H9 (cell line): ENCODE measurements around the gene SPSB2. TPM values are rescaled to one million over a fixed set of nuclear protein-coding genes. Genes with fewer than 3 reads are reported as not detected.

Source experiments
- DNase-seq: peaks from one replicate; pipeline ENCODE4 v3.0.0-alpha.2; 2017
- H2AFZ ChIP-seq: one replicate; pipeline ENCODE4 v1.6.1; 2013; ENCODE audit warnings: mild to moderate bottlenecking, low read length, control low read depth, moderate library complexity
- H2AK5ac ChIP-seq: 2 replicates; pipeline ENCODE4 v1.6.1; 2013; ENCODE audit warnings: low read length, control low read depth, mixed read lengths; ENCODE audit not compliant: insufficient read length
- H2BK120ac ChIP-seq: one replicate; pipeline ENCODE4 v1.6.1; 2013; ENCODE audit warnings: low read depth, mild to moderate bottlenecking, low read length, control low read depth, inconsistent platforms; ENCODE audit not compliant: poor library complexity, severe bottlenecking
- H2BK12ac ChIP-seq: 2 replicates; pipeline ENCODE4 v1.6.1; 2013; ENCODE audit warnings: low read length, control low read depth, mixed read lengths, low read depth; ENCODE audit not compliant: insufficient read length
- H2BK15ac ChIP-seq: 2 replicates; pipeline ENCODE4 v1.6.1; 2013; ENCODE audit warnings: low read depth, low read length, control low read depth
- H2BK20ac ChIP-seq: one replicate; pipeline ENCODE4 v1.6.1; 2013; ENCODE audit warnings: low read depth, mild to moderate bottlenecking, low read length, control low read depth, inconsistent platforms; ENCODE audit not compliant: poor library complexity, severe bottlenecking
- H2BK5ac ChIP-seq: 2 replicates; pipeline ENCODE4 v1.6.1; 2013; ENCODE audit warnings: low read length, control low read depth, mixed read lengths; ENCODE audit not compliant: insufficient read length
- H3K14ac ChIP-seq: 2 replicates; pipeline ENCODE4 v1.6.1; 2013; ENCODE audit warnings: low read length, control low read depth; ENCODE audit not compliant: insufficient read depth
- H3K18ac ChIP-seq: 2 replicates; pipeline ENCODE4 v1.6.1; 2013; ENCODE audit warnings: low read depth, mild to moderate bottlenecking, mixed read lengths, low read length, control low read depth; ENCODE audit not compliant: insufficient read length
- H3K23ac ChIP-seq: 2 replicates; pipeline ENCODE4 v1.6.1; 2013; ENCODE audit warnings: low read length, control low read depth, mixed read lengths, low read depth; ENCODE audit not compliant: insufficient read length
- H3K23me2 ChIP-seq: 2 replicates; pipeline ENCODE4 v1.6.1; 2013; ENCODE audit warnings: low read depth, mild to moderate bottlenecking, mixed read lengths, low read length, control low read depth; ENCODE audit not compliant: insufficient read length, poor library complexity, severe bottlenecking
- H3K27ac ChIP-seq: 2 replicates; pipeline ENCODE4 v1.5.1; 2013; ENCODE audit warnings: low read length, control low read depth, mixed read lengths, low read depth; ENCODE audit not compliant: insufficient read length
- H3K27me3 ChIP-seq: 2 replicates; pipeline ENCODE4 v1.6.1; 2013; ENCODE audit warnings: low read length, control low read depth, inconsistent platforms; ENCODE audit not compliant: insufficient read depth
- H3K4ac ChIP-seq: 2 replicates; pipeline ENCODE4 v1.6.1; 2013; ENCODE audit warnings: low read depth, mild to moderate bottlenecking, control low read depth, inconsistent platforms, low read length, moderate library complexity
- H3K4me1 ChIP-seq: 2 replicates; pipeline ENCODE4 v1.6.1; 2013; ENCODE audit warnings: low read length, control low read depth, inconsistent platforms; ENCODE audit not compliant: insufficient read depth
- H3K4me2 ChIP-seq: 2 replicates; pipeline ENCODE4 v1.6.1; 2013; ENCODE audit warnings: low read length, control low read depth, mixed read lengths; ENCODE audit not compliant: insufficient read length, insufficient read depth
- H3K56ac ChIP-seq: 2 replicates; pipeline ENCODE4 v1.6.1; 2013; ENCODE audit warnings: low read depth, mild to moderate bottlenecking, mixed read lengths, low read length, control low read depth; ENCODE audit not compliant: insufficient read length
- H3K79me1 ChIP-seq: 2 replicates; pipeline ENCODE4 v1.6.1; 2013; ENCODE audit warnings: low read depth, mild to moderate bottlenecking, moderate library complexity, low read length, control low read depth, inconsistent platforms; ENCODE audit not compliant: insufficient read depth, poor library complexity, severe bottlenecking
- H3K79me2 ChIP-seq: 2 replicates; pipeline ENCODE4 v1.6.1; 2013; ENCODE audit warnings: low read length, control low read depth, inconsistent platforms; ENCODE audit not compliant: insufficient read depth
- H3K9ac ChIP-seq: 2 replicates; pipeline ENCODE4 v1.6.1; 2013; ENCODE audit warnings: low read length, control low read depth, mixed read lengths; ENCODE audit not compliant: insufficient read length; ENCODE audit errors: extremely low read depth
- H3K9me3 ChIP-seq: one replicate; pipeline ENCODE4 v1.6.1; 2013; ENCODE audit warnings: low read depth, low read length, inconsistent platforms; ENCODE audit not compliant: control insufficient read depth
- H3T11ph ChIP-seq: one replicate; pipeline ENCODE4 v1.6.1; 2013; ENCODE audit warnings: mild to moderate bottlenecking, low read length, control low read depth, inconsistent platforms
- H4K20me1 ChIP-seq: one replicate; pipeline ENCODE4 v1.6.1; 2013; ENCODE audit not compliant: control insufficient read depth, insufficient read length, insufficient read depth
- H4K5ac ChIP-seq: 2 replicates; pipeline ENCODE4 v1.6.1; 2013; ENCODE audit warnings: low read depth, mild to moderate bottlenecking, mixed read lengths, low read length, control low read depth; ENCODE audit not compliant: insufficient read length
- H4K8ac ChIP-seq: replicated peaks from 2 replicates; pipeline ENCODE4 v1.6.1; 2013; ENCODE audit warnings: low read length, control low read depth, mixed read lengths, low read depth; ENCODE audit not compliant: insufficient read length
- H4K91ac ChIP-seq: 2 replicates; pipeline ENCODE4 v1.6.1; 2013; ENCODE audit warnings: low read depth, mild to moderate bottlenecking, moderate library complexity, mixed read lengths, low read length, control low read depth; ENCODE audit not compliant: insufficient read length
- H3K27ac Mint-ChIP-seq, 3 experiments: 2 replicates in 2 of 3; 3 replicates in 1 of 3; pipeline ENCODE4 v1.8.0; 2020 to 2021; ENCODE audit warnings: mixed read lengths in 3 of 3, mild to moderate bottlenecking in 1 of 3, moderate library complexity in 1 of 3
- H3K27me3 Mint-ChIP-seq: 2 replicates; pipeline ENCODE4 v1.8.0; 2021; ENCODE audit warnings: low read depth, mild to moderate bottlenecking, moderate library complexity, mixed read lengths
- H3K36me3 Mint-ChIP-seq, 3 experiments: 2 replicates in 2 of 3; 3 replicates in 1 of 3; pipeline ENCODE4 v1.8.0; 2020 to 2021; ENCODE audit warnings: low read depth in 3 of 3, mixed read lengths in 3 of 3; ENCODE audit not compliant: insufficient read depth in 1 of 3
- H3K4me1 Mint-ChIP-seq, 2 experiments: 2 replicates each; pipeline ENCODE4 v1.8.0; 2020; ENCODE audit warnings: mixed read lengths in 2 of 2
- H3K4me3 Mint-ChIP-seq, 2 experiments: 2 replicates in 1 of 2; 3 replicates in 1 of 2; pipeline ENCODE4 v1.8.0; 2020 to 2021; ENCODE audit warnings: mild to moderate bottlenecking in 2 of 2, mixed read lengths in 2 of 2, moderate library complexity in 1 of 2
- H3K9me3 Mint-ChIP-seq, 2 experiments: 2 replicates in 1 of 2; 3 replicates in 1 of 2; pipeline ENCODE4 v1.8.0; 2020; ENCODE audit warnings: mild to moderate bottlenecking in 2 of 2, mixed read lengths in 2 of 2, moderate library complexity in 1 of 2
- WGBS: extraction: QIAGEN DNeasy Blood & Tissue Kit; methylation state at CpG from one replicate; pipeline ENCODE4 v1.1.7; 2013; ENCODE audit warnings: missing lambda C conversion rate, low lambda C conversion rate, mixed read lengths; ENCODE audit not compliant: insufficient read length; ENCODE audit errors: extremely low coverage; 5-methylcytosine and 5-hydroxymethylcytosine counted together
- total RNA-seq: library from RNA; stranded (reverse); gene quantifications from 2 replicates; pipeline ENCODE4 v1.2.1, GENCODE V29; 2021
- TF ChIP-seq, protein P1 (sequence below): fragments of 200-600 bp; sonication (generic); conservative IDR thresholded peaks from 3 replicates; pipeline ENCODE4 v1.8.0; 2021; ENCODE audit warnings: antibody characterized with exemption, mild to moderate bottlenecking

The SPSB2 gene
- total RNA-seq, 1 experiment from 2014 or later: 13.7 TPM

GRCh38 chr12:6849427-6849826 lies 23.7 kb downstream of the SPSB2 start:
- H3K27ac Mint-ChIP-seq: no peak overlapping the region; a peak in 1 of 7 replicates
- peak overlapping the region; percentile 94 to 98 for H3K4me3 Mint-ChIP-seq
- H4K8ac ChIP-seq: no peak overlapping the region

More at GRCh38 chr12:6849427-6849826, 23.7 kb downstream of the SPSB2 start:
- Histone ChIP-seq H3K27ac (no peak overlapping the region), H3K18ac (no peak overlapping the region), H2BK15ac (no peak overlapping the region), H2BK120ac (no peak overlapping the region), H3K79me2 (peaks cover 5% of the 10 kb centered on the region; the same call in 1 of the 2 replicates), H2AFZ (no peak overlapping the region), H2AK5ac (no peak overlapping the region), H4K20me1 (peaks cover 2% of the 10 kb centered on the region), H3K23ac (no peak overlapping the region), H3K14ac (no peak overlapping the region), H3K56ac (no peak overlapping the region), H3K4me1 (no peaks in the 10 kb centered on the region; the same call in 1 of the 2 replicates), H3K4me2 (no peak overlapping the region), H2BK5ac (no peak overlapping the region), H3K23me2 (peaks cover 16% of the 10 kb centered on the region), H2BK20ac (no peak overlapping the region), H3K27me3 (no peaks in the 10 kb centered on the region), H4K91ac (no peak overlapping the region), H3T11ph (no peak overlapping the region), H3K9me3 (no peaks in the 10 kb centered on the region), H3K79me1 (no peaks in the 10 kb centered on the region), H3K9ac (no peak overlapping the region), H4K5ac (no peak overlapping the region), H2BK12ac (no peak overlapping the region), H3K4ac (no peak overlapping the region)
- no peaks in the 10 kb centered on the region for H3K27me3 Mint-ChIP-seq
- H3K4me1 Mint-ChIP-seq: peaks cover 24 to 26% of the 10 kb centered on the region in 2 experiments
- TF ChIP-seq, protein P1, sequence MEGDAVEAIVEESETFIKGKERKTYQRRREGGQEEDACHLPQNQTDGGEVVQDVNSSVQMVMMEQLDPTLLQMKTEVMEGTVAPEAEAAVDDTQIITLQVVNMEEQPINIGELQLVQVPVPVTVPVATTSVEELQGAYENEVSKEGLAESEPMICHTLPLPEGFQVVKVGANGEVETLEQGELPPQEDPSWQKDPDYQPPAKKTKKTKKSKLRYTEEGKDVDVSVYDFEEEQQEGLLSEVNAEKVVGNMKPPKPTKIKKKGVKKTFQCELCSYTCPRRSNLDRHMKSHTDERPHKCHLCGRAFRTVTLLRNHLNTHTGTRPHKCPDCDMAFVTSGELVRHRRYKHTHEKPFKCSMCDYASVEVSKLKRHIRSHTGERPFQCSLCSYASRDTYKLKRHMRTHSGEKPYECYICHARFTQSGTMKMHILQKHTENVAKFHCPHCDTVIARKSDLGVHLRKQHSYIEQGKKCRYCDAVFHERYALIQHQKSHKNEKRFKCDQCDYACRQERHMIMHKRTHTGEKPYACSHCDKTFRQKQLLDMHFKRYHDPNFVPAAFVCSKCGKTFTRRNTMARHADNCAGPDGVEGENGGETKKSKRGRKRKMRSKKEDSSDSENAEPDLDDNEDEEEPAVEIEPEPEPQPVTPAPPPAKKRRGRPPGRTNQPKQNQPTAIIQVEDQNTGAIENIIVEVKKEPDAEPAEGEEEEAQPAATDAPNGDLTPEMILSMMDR: no peak
- DNase-seq: no peak
- WGBS: no CpG with 5 or more reads among the region's 2 CpGs
- H3K36me3 Mint-ChIP-seq: peaks cover 28 to 66% (median 63%) of the 10 kb centered on the region in 3 experiments
- no peaks in the 10 kb centered on the region; a peak in 1 of 5 replicates for H3K9me3 Mint-ChIP-seq
